HL-60 (cell line): Measurements from ENCODE around the gene GLIS1.

Source experiments
- GABPA ChIP-seq: IDR thresholded peaks from 2 replicates; pipeline ENCODE4 v1.6.1; 2012; ENCODE audit warnings: low read depth
- POLR2AphosphoS5 ChIP-seq: IDR thresholded peaks from 2 replicates; pipeline ENCODE4 v1.6.1; 2012; ENCODE audit warnings: low read depth
- TF ChIP-seq, protein P1 (sequence below): IDR thresholded peaks from one replicate; pipeline ENCODE4 v1.5.1; 2011; ENCODE audit warnings: low read length, control low read depth, inconsistent platforms; ENCODE audit not compliant: insufficient read depth
- TF ChIP-seq, protein P2 (sequence below): IDR thresholded peaks from 2 replicates; pipeline ENCODE4 v1.6.1; 2012; ENCODE audit warnings: low read depth; ENCODE audit not compliant: insufficient replicate concordance

DNA sequence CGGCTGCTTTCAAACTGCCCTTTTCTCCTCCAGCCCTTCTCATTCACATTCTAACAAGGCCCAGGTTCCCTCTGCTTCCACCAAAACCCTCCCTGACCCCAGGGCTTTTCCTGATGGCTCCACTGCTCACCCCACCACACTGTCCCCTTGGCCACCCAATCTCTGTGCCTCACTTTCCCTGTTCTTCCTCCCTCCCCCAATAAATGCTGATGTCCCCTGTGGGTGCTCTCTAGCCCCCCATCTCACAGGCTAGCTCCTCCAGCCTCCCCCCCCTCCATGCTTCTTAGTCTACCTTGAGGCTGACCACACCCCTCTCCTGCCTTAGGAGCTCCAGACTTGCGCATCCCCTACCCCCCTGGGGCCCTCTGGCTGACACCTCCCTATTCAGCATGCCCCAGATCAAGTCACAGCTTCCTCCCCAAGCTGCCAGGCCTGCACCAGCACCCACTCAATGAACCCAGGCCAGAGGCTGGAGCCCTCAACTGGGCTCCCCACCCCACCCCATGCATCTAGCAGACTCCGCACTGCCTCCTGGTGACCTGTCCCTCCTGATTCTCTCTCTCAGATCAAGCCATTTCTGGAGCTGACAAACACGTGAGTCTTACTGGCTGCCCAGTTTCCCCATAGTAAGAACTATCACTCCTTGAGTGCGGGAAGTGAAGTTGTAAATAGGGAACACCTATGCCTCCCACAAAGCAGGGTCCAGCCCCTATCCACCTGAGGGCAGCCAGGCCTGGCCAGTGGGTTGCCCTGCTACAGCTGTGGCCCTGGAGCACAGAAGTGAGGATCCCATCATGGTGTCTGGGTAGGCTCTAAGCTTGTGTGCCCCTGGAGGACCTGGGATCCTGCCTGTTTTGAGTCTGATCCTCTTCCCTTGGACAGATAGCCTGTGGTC lies 161.9 kb downstream of the GLIS1 start:
- TF ChIP-seq, protein P1, sequence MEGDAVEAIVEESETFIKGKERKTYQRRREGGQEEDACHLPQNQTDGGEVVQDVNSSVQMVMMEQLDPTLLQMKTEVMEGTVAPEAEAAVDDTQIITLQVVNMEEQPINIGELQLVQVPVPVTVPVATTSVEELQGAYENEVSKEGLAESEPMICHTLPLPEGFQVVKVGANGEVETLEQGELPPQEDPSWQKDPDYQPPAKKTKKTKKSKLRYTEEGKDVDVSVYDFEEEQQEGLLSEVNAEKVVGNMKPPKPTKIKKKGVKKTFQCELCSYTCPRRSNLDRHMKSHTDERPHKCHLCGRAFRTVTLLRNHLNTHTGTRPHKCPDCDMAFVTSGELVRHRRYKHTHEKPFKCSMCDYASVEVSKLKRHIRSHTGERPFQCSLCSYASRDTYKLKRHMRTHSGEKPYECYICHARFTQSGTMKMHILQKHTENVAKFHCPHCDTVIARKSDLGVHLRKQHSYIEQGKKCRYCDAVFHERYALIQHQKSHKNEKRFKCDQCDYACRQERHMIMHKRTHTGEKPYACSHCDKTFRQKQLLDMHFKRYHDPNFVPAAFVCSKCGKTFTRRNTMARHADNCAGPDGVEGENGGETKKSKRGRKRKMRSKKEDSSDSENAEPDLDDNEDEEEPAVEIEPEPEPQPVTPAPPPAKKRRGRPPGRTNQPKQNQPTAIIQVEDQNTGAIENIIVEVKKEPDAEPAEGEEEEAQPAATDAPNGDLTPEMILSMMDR: no peak
- TF ChIP-seq POLR2AphosphoS5 (no peak), GABPA (no peak)
- TF ChIP-seq, protein P2, sequence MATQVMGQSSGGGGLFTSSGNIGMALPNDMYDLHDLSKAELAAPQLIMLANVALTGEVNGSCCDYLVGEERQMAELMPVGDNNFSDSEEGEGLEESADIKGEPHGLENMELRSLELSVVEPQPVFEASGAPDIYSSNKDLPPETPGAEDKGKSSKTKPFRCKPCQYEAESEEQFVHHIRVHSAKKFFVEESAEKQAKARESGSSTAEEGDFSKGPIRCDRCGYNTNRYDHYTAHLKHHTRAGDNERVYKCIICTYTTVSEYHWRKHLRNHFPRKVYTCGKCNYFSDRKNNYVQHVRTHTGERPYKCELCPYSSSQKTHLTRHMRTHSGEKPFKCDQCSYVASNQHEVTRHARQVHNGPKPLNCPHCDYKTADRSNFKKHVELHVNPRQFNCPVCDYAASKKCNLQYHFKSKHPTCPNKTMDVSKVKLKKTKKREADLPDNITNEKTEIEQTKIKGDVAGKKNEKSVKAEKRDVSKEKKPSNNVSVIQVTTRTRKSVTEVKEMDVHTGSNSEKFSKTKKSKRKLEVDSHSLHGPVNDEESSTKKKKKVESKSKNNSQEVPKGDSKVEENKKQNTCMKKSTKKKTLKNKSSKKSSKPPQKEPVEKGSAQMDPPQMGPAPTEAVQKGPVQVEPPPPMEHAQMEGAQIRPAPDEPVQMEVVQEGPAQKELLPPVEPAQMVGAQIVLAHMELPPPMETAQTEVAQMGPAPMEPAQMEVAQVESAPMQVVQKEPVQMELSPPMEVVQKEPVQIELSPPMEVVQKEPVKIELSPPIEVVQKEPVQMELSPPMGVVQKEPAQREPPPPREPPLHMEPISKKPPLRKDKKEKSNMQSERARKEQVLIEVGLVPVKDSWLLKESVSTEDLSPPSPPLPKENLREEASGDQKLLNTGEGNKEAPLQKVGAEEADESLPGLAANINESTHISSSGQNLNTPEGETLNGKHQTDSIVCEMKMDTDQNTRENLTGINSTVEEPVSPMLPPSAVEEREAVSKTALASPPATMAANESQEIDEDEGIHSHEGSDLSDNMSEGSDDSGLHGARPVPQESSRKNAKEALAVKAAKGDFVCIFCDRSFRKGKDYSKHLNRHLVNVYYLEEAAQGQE: no peak
